HepG2 (cell line): ENCODE data around the gene CARS2. TPM values are rescaled to one million over a fixed set of nuclear protein-coding genes. Genes with fewer than 3 reads are reported as not detected.

Experiments used
- CEBPB ChIP-seq: IDR thresholded peaks from 2 replicates; pipeline ENCODE4 v1.6.1; 2011; ENCODE audit warnings: low read depth, low read length, improper control_type of control experiment, borderline replicate concordance
- DNMT3B ChIP-seq: conservative IDR thresholded peaks from 2 replicates; pipeline ENCODE4 v1.6.1; 2016; ENCODE audit warnings: missing biosample characterization, control low read depth
- DPF2 ChIP-seq: sonication (generic); formaldehyde crosslinking; IDR thresholded peaks from 2 replicates; pipeline ENCODE4 v1.4.0; 2020; ENCODE audit warnings: mild to moderate bottlenecking, low read depth, missing genetic modification reagents, borderline replicate concordance
- ERF ChIP-seq: IDR thresholded peaks from 2 replicates; pipeline ENCODE4 v1.6.1; 2018; ENCODE audit warnings: missing biosample characterization, missing genetic modification reagents
- EZH2 ChIP-seq: conservative IDR thresholded peaks from 2 replicates; pipeline ENCODE4 v1.6.1; 2012; ENCODE audit warnings: mild to moderate bottlenecking, low read depth, low read length, moderate library complexity
- HOXD1 ChIP-seq: sonication (generic); formaldehyde crosslinking; IDR thresholded peaks from 2 replicates; pipeline ENCODE4 v1.5.0; 2020; ENCODE audit warnings: missing genetic modification reagents
- LCORL ChIP-seq, 2 experiments: fragments of 450-650 bp in 1 of 2; sonication (generic) in 1 of 2; formaldehyde crosslinking in 1 of 2; IDR thresholded peaks; 2 replicates each; pipeline versions ENCODE4 v1.5.0 to v1.6.1; 2017 to 2020; ENCODE audit warnings: antibody characterized with exemption in 1 of 2, missing genetic modification reagents in 1 of 2
- MTA3 ChIP-seq: sonication (generic); formaldehyde crosslinking; IDR thresholded peaks from 2 replicates; pipeline ENCODE4 v1.4.0; 2020; ENCODE audit warnings: missing genetic modification reagents
- PLRG1 ChIP-seq: fragments of 450-650 bp; conservative IDR thresholded peaks from 2 replicates; pipeline ENCODE4 v1.6.1; 2016
- SOX6 ChIP-seq, 2 experiments: fragments of 450-650 bp in 1 of 2; sonication (generic) in 1 of 2; formaldehyde crosslinking in 1 of 2; IDR thresholded peaks; 2 replicates each; pipeline versions ENCODE4 v1.4.0 to v1.6.1; 2017 to 2020; ENCODE audit warnings: antibody characterized with exemption in 1 of 2, mild to moderate bottlenecking in 1 of 2, missing genetic modification reagents in 1 of 2
- XRCC5 ChIP-seq: fragments of 200-400 bp; formaldehyde crosslinking; optimal IDR thresholded peaks from 2 replicates; pipeline ENCODE3; 2017; ENCODE audit warnings: mild to moderate bottlenecking, low read length
- ZFY ChIP-seq: sonication (generic); formaldehyde crosslinking; IDR thresholded peaks from 2 replicates; pipeline ENCODE4 v1.4.0; 2020; ENCODE audit warnings: missing genetic modification reagents
- ZNF263 ChIP-seq: sonication (generic); formaldehyde crosslinking; IDR thresholded peaks from 2 replicates; pipeline ENCODE4 v1.4.0; 2020; ENCODE audit warnings: missing genetic modification reagents
- ZNF644 ChIP-seq: IDR thresholded peaks from 2 replicates; pipeline ENCODE4 v1.6.1; 2016; ENCODE audit warnings: low read depth
- ZNF83 ChIP-seq: sonication (generic); formaldehyde crosslinking; IDR thresholded peaks from 2 replicates; pipeline ENCODE4 v1.4.0; 2020; ENCODE audit warnings: missing genetic modification reagents, mild to moderate bottlenecking, borderline replicate concordance
- ZSCAN21 ChIP-seq: sonication (generic); formaldehyde crosslinking; IDR thresholded peaks from 2 replicates; pipeline ENCODE4 v1.8.0; 2022; ENCODE audit warnings: mild to moderate bottlenecking, missing genetic modification reagents, moderate library complexity, borderline replicate concordance
- polyA plus RNA-seq, 8 experiments: library from polyadenylated mRNA; depleted of rRNA in 3 of 8; stranded (reverse) in 7 of 8; unstranded in 1 of 8; fragments of >200 nt; fragmentation: Illumina TruSeq in 4 of 8; extraction: Trizol in 4 of 8; gene quantifications; 2 replicates each; pipeline versions ENCODE4 v1.2.1 to v1.2.3, GENCODE V29; 2011 to 2016; ENCODE audit warnings: low read depth in 4 of 8, missing spikeins in 1 of 8, mixed read lengths in 1 of 8; ENCODE audit not compliant: insufficient read depth in 1 of 8
- total RNA-seq, 5 experiments: library from RNA; depleted of rRNA; stranded (reverse); fragments of >200 nt; fragmentation: Illumina TruSeq; extraction: Trizol; gene quantifications; 2 replicates each; pipeline ENCODE4 v1.2.3, GENCODE V29; 2016; ENCODE audit warnings: low read depth in 1 of 5
- TF ChIP-seq, protein P1 (sequence below): sonication (generic); formaldehyde crosslinking; IDR thresholded peaks from 2 replicates; pipeline ENCODE4 v1.4.0; 2020; ENCODE audit warnings: mild to moderate bottlenecking, missing genetic modification reagents
- TF ChIP-seq, protein P2 (sequence below): sonication (generic); formaldehyde crosslinking; IDR thresholded peaks from 2 replicates; pipeline ENCODE4 v1.8.1; 2022; ENCODE audit warnings: mild to moderate bottlenecking, missing genetic modification reagents
- TF ChIP-seq, protein P3 (sequence below): sonication (generic); formaldehyde crosslinking; IDR thresholded peaks from 2 replicates; pipeline ENCODE4 v1.5.0; 2020; ENCODE audit warnings: mild to moderate bottlenecking, low read depth, missing genetic modification reagents, borderline replicate concordance
- TF ChIP-seq, protein P4 (sequence below): sonication (generic); formaldehyde crosslinking; IDR thresholded peaks from 2 replicates; pipeline ENCODE4 v1.5.1; 2020; ENCODE audit warnings: mild to moderate bottlenecking, moderate library complexity, missing genetic modification reagents
- TF ChIP-seq, protein P5 (sequence below): conservative IDR thresholded peaks from 2 replicates; pipeline ENCODE4 v1.6.1; 2018; ENCODE audit warnings: missing genetic modification reagents
- TF ChIP-seq, protein P6 (sequence below): sonication (generic); formaldehyde crosslinking; IDR thresholded peaks from 2 replicates; pipeline ENCODE4 v1.8.1; 2023; ENCODE audit warnings: missing genetic modification reagents, mild to moderate bottlenecking, borderline replicate concordance

The CARS2 gene
- total and polyA plus RNA-seq, 2 of the 13 experiments (the other 11 are each of a cell fraction or from before 2014, with no cell fraction given): 41.1 to 59.3 TPM

DNA sequence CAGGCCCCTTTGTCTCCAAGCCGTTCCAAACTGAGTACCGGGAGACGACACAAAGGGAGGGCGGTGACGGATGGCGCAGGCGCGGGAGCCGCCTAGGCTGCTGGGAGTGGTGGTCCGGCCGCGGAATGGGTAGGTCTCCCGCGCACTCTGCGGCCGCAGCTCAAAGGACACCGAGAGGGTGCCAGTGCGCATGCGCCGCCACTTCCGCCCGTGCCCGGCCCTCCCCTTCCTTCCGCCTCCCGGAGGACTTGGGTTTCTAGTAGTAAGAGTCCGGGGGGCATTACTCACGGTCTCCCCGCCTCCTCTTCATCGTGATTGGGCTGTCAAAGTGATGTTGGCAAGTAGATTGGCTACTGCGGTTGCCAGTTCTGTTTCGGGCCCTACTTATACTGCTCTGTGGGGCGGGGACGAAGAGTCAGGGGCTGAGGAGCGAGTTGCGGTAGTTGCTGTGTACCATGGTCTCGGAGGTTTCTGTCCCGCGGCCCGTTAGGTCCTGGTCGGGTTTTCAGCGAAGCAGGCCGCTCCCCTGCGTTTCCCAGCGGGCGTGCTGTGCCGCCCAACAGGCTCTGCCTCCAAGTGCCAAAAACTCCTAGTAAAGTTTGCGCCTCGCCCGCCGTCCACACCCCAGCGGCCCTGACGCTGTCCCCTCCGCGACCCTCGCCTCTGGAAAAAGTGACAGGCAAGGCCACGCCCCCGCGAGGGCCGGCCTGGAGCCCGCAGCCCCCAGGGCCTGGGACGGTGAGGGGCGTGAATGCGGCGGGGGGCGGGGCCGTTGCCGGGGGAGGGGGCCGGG lies 7.1 kb upstream of the CARS2 start (continued):
- TF ChIP-seq, protein P1, sequence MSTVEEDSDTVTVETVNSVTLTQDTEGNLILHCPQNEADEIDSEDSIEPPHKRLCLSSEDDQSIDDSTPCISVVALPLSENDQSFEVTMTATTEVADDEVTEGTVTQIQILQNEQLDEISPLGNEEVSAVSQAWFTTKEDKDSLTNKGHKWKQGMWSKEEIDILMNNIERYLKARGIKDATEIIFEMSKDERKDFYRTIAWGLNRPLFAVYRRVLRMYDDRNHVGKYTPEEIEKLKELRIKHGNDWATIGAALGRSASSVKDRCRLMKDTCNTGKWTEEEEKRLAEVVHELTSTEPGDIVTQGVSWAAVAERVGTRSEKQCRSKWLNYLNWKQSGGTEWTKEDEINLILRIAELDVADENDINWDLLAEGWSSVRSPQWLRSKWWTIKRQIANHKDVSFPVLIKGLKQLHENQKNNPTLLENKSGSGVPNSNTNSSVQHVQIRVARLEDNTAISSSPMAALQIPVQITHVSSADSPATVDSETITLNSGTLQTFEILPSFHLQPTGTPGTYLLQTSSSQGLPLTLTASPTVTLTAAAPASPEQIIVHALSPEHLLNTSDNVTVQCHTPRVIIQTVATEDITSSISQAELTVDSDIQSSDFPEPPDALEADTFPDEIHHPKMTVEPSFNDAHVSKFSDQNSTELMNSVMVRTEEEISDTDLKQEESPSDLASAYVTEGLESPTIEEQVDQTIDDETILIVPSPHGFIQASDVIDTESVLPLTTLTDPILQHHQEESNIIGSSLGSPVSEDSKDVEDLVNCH (CRISPR knock-in tag): no peak
- TF ChIP-seq DPF2 (no peak), ERF (CRISPR knock-in tag) (no peak), ZFY (CRISPR knock-in tag) (peak; percentile 89), SOX6 (IDR thresholded peaks at IDR 0.05) (no peak), SOX6 (CRISPR knock-in tag; IDR thresholded peaks at IDR 0.05) (no peak; the same call in none of the 2 replicates), XRCC5 (no peak), CEBPB (no peak), ZNF644 (no peak), PLRG1 (no peak), DNMT3B (CRISPR knock-in tag) (no peak), MTA3 (CRISPR knock-in tag) (no peak), HOXD1 (CRISPR knock-in tag) (peak; percentile 44; the same call in 1 of the 2 replicates), EZH2 (no peak), ZNF263 (CRISPR knock-in tag) (0 out of 2 replicates have a peak, but pooled peaks have one; percentile 23), ZSCAN21 (CRISPR knock-in tag) (peak; percentile 82; the same call in 1 of the 2 replicates), LCORL (IDR thresholded peaks at IDR 0.05) (no peak), LCORL (CRISPR knock-in tag; IDR thresholded peaks at IDR 0.05) (no peak; the same call in 1 of the 2 replicates), ZNF83 (CRISPR knock-in tag) (no peak; the same call in 1 of the 2 replicates)
- TF ChIP-seq, protein P2, sequence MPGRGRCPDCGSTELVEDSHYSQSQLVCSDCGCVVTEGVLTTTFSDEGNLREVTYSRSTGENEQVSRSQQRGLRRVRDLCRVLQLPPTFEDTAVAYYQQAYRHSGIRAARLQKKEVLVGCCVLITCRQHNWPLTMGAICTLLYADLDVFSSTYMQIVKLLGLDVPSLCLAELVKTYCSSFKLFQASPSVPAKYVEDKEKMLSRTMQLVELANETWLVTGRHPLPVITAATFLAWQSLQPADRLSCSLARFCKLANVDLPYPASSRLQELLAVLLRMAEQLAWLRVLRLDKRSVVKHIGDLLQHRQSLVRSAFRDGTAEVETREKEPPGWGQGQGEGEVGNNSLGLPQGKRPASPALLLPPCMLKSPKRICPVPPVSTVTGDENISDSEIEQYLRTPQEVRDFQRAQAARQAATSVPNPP (CRISPR knock-in tag): no peak
- TF ChIP-seq, protein P3, sequence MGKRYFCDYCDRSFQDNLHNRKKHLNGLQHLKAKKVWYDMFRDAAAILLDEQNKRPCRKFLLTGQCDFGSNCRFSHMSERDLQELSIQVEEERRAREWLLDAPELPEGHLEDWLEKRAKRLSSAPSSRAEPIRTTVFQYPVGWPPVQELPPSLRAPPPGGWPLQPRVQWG (CRISPR knock-in tag): no peak
- TF ChIP-seq, protein P4, sequence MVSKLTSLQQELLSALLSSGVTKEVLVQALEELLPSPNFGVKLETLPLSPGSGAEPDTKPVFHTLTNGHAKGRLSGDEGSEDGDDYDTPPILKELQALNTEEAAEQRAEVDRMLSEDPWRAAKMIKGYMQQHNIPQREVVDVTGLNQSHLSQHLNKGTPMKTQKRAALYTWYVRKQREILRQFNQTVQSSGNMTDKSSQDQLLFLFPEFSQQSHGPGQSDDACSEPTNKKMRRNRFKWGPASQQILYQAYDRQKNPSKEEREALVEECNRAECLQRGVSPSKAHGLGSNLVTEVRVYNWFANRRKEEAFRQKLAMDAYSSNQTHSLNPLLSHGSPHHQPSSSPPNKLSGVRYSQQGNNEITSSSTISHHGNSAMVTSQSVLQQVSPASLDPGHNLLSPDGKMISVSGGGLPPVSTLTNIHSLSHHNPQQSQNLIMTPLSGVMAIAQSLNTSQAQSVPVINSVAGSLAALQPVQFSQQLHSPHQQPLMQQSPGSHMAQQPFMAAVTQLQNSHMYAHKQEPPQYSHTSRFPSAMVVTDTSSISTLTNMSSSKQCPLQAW (CRISPR knock-in tag): peak; percentile 90
- TF ChIP-seq, protein P5, sequence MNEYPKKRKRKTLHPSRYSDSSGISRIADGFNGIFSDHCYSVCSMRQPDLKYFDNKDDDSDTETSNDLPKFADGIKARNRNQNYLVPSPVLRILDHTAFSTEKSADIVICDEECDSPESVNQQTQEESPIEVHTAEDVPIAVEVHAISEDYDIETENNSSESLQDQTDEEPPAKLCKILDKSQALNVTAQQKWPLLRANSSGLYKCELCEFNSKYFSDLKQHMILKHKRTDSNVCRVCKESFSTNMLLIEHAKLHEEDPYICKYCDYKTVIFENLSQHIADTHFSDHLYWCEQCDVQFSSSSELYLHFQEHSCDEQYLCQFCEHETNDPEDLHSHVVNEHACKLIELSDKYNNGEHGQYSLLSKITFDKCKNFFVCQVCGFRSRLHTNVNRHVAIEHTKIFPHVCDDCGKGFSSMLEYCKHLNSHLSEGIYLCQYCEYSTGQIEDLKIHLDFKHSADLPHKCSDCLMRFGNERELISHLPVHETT (CRISPR knock-in tag): no peak
- TF ChIP-seq, protein P6, sequence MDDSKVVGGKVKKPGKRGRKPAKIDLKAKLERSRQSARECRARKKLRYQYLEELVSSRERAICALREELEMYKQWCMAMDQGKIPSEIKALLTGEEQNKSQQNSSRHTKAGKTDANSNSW (CRISPR knock-in tag): no peak
